CD8-positive, alpha-beta memory T cell (primary cell): ENCODE results near the gene MYO1D. TPM values are rescaled to one million over a fixed set of nuclear protein-coding genes. Genes with fewer than 3 reads are reported as not detected.
A peak's percentile ranks its signal among the peaks of the same experiment; 100 is the strongest.

Source experiments
- CTCF ChIA-PET: fragments of 350-600 bp; sonication (Branson Sonifier 250); formaldehyde crosslinking; loops from one replicate; lab custom pipeline; 2021; ENCODE audit warnings: antibody characterized with exemption; lab: Charles Lee
- POLR2A ChIA-PET: fragments of 350-600 bp; sonication (Branson Sonifier 250); formaldehyde crosslinking; loops from one replicate; lab custom pipeline; 2021; ENCODE audit warnings: antibody characterized with exemption; lab: Charles Lee
- DNase-seq, 5 donors: peaks; one replicate each; pipeline versions ENCODE4 v3.0.0 to v3.0.0-alpha.2; 2020 to 2022; ENCODE audit warnings: mixed read lengths in 1 of 5
- H3K27ac ChIP-seq: one replicate; pipeline ENCODE4 v1.7.0; 2013; ENCODE audit warnings: low read depth, mild to moderate bottlenecking, low read length, moderate library complexity
- H3K27me3 ChIP-seq: 2 replicates; pipeline ENCODE4 v1.7.0; 2013; ENCODE audit warnings: low read length, mild to moderate bottlenecking; ENCODE audit not compliant: insufficient read depth, poor library complexity, severe bottlenecking
- H3K36me3 ChIP-seq: 2 replicates; pipeline ENCODE4 v1.7.0; 2013; ENCODE audit warnings: mild to moderate bottlenecking, low read length, moderate library complexity; ENCODE audit not compliant: insufficient read depth
- H3K4me1 ChIP-seq: 2 replicates; pipeline ENCODE4 v1.7.0; 2013; ENCODE audit warnings: mild to moderate bottlenecking, low read length, moderate library complexity; ENCODE audit not compliant: insufficient read depth
- H3K4me3 ChIP-seq: 2 replicates; pipeline ENCODE4 v1.7.0; 2013; ENCODE audit warnings: mild to moderate bottlenecking, low read length
- H3K9me3 ChIP-seq: 2 replicates; pipeline ENCODE4 v1.7.0; 2013; ENCODE audit warnings: mild to moderate bottlenecking, low read length
- H3K27ac Mint-ChIP-seq, 8 donors: one replicate each; pipeline ENCODE4 v1.8.0; 2020 to 2021; ENCODE audit warnings: mixed read lengths in 8 of 8, mild to moderate bottlenecking in 6 of 8, inconsistent platforms in 3 of 8, moderate library complexity in 3 of 8
- H3K27me3 Mint-ChIP-seq, 2 donors: one replicate each; pipeline ENCODE4 v1.8.0; 2020 to 2021; ENCODE audit warnings: mixed read lengths in 2 of 2, mild to moderate bottlenecking in 1 of 2, moderate library complexity in 1 of 2
- H3K36me3 Mint-ChIP-seq, 3 donors: one replicate each; pipeline ENCODE4 v1.8.0; 2020 to 2021; ENCODE audit warnings: mixed read lengths in 3 of 3, inconsistent platforms in 1 of 3, mild to moderate bottlenecking in 1 of 3
- H3K4me1 Mint-ChIP-seq, 3 donors: one replicate each; pipeline ENCODE4 v1.8.0; 2020 to 2021; ENCODE audit warnings: mixed read lengths in 3 of 3, inconsistent platforms in 1 of 3, mild to moderate bottlenecking in 1 of 3
- H3K4me3 Mint-ChIP-seq, 7 donors: one replicate each; pipeline ENCODE4 v1.8.0; 2020 to 2021; ENCODE audit warnings: mixed read lengths in 7 of 7, mild to moderate bottlenecking in 6 of 7, moderate library complexity in 4 of 7, inconsistent platforms in 2 of 7
- H3K9me3 Mint-ChIP-seq, 5 donors: one replicate each; pipeline ENCODE4 v1.8.0; 2020 to 2022; ENCODE audit warnings: mixed read lengths in 5 of 5, mild to moderate bottlenecking in 3 of 5, moderate library complexity in 2 of 5, inconsistent platforms in 1 of 5
- polyA plus RNA-seq: library from polyadenylated mRNA; unstranded; fragments of 300-500 nt; fragmentation: Illumina TruSeq; gene quantifications from one replicate; pipeline ENCODE4 v1.2.3, GENCODE V29; 2021
- total RNA-seq, 2 experiments: library from RNA; stranded (reverse); gene quantifications; one replicate each; pipeline ENCODE4 v1.2.3, GENCODE V29; 2021

MYO1D gene
- total and polyA plus RNA-seq, 3 experiments from 2014 or later: 9.0 to 15.8 (median 11.5) TPM

GRCh38 chr17:32801193-32801592 lies 75.7 kb downstream of the MYO1D start:
- Mint-ChIP-seq H3K36me3 (no peaks in the 10 kb centered on the region), H3K27ac (no peak overlapping the region), H3K9me3 (no peaks in the 10 kb centered on the region), H3K4me3 (no peak overlapping the region), H3K27me3 (peaks cover 0 to 2% of the 10 kb centered on the region in 2 donors), H3K4me1 (peaks cover 3 to 5% (median 4%) of the 10 kb centered on the region in 3 donors)
- H3K4me3 ChIP-seq: no peak overlapping the region
- H3K4me1 ChIP-seq: no peaks in the 10 kb centered on the region
- DNase-seq: no peak
- no peaks in the 10 kb centered on the region for H3K27me3 ChIP-seq
- H3K36me3 ChIP-seq: no peaks in the 10 kb centered on the region
- H3K27ac ChIP-seq: no peak overlapping the region
- CTCF ChIA-PET: interaction anchor here (0.6 to 0.7 kb wide), 2 partner anchors 75 to 81 kb away, joined by 3 read pairs; no protein-coding TSS in a partner anchor
- H3K9me3 ChIP-seq: no peaks in the 10 kb centered on the region
- POLR2A ChIA-PET: interaction anchor here (0.5 kb wide), 1 partner anchor 31 kb away, joined by 7 read pairs; no protein-coding TSS in a partner anchor

GRCh38 chr17:32798938-32799337 lies 78.0 kb downstream of the MYO1D start:
- Mint-ChIP-seq H3K9me3 (no peaks in the 10 kb centered on the region), H3K4me1 (peaks cover 0 to 1% (median 0%) of the 10 kb centered on the region in 3 donors), H3K27ac (no peak overlapping the region), H3K36me3 (no peaks in the 10 kb centered on the region), H3K4me3 (no peak overlapping the region), H3K27me3 (peaks cover 0 to 2% of the 10 kb centered on the region in 2 donors)
- Histone ChIP-seq H3K36me3 (no peaks in the 10 kb centered on the region), H3K9me3 (no peaks in the 10 kb centered on the region), H3K27ac (no peak overlapping the region), H3K4me3 (no peak overlapping the region), H3K4me1 (no peaks in the 10 kb centered on the region), H3K27me3 (no peaks in the 10 kb centered on the region)
- no peak for DNase-seq
- ChIA-PET POLR2A (no interaction called here), CTCF (interaction anchor here (0.9 kb wide), 1 partner anchor 78 kb away, joined by 4 read pairs; the partner anchor contains the start of gene MYO1D)

GRCh38 chr17:32795339-32795979 lies 81.5 kb downstream of the MYO1D start:
- Histone ChIP-seq H3K4me1 (no peaks in the 10 kb centered on the region), H3K27ac (no peak overlapping the region), H3K4me3 (no peak overlapping the region), H3K9me3 (no peaks in the 10 kb centered on the region), H3K27me3 (no peaks in the 10 kb centered on the region), H3K36me3 (no peaks in the 10 kb centered on the region)
- Mint-ChIP-seq H3K4me3 (no peak overlapping the region), H3K27me3 (peaks cover 0 to 2% of the 10 kb centered on the region in 2 donors), H3K9me3 (no peaks in the 10 kb centered on the region), H3K36me3 (no peaks in the 10 kb centered on the region), H3K27ac (no peak overlapping the region), H3K4me1 (peaks cover 0 to 1% (median 0%) of the 10 kb centered on the region in 3 donors)
- CTCF ChIA-PET: no interaction called here
- POLR2A ChIA-PET: no interaction called here
- no peak for DNase-seq

GRCh38 chr17:32794533-32795246 lies 82.2 kb downstream of the MYO1D start:
- CTCF ChIA-PET: no interaction called here

GRCh38 chr17:32793841-32794240 lies 83.1 kb downstream of the MYO1D start:
- no peak overlapping the region for H3K4me3 Mint-ChIP-seq
- no peak for DNase-seq
- H3K27me3 Mint-ChIP-seq: no peaks in the 10 kb centered on the region
- no peaks in the 10 kb centered on the region for H3K9me3 ChIP-seq
- H3K27ac Mint-ChIP-seq: no peak overlapping the region
- no peak overlapping the region for H3K27ac ChIP-seq
- no peak overlapping the region for H3K4me3 ChIP-seq
- peaks cover 0 to 1% (median 0%) of the 10 kb centered on the region in 3 donors for H3K4me1 Mint-ChIP-seq
- no peaks in the 10 kb centered on the region for H3K4me1 ChIP-seq
- no peaks in the 10 kb centered on the region for H3K36me3 ChIP-seq
- no peaks in the 10 kb centered on the region for H3K27me3 ChIP-seq
- H3K9me3 Mint-ChIP-seq: no peaks in the 10 kb centered on the region
- no peaks in the 10 kb centered on the region for H3K36me3 Mint-ChIP-seq
- CTCF ChIA-PET: no interaction called here
- POLR2A ChIA-PET: no interaction called here

More at GRCh38 chr17:32794533-32795246, 82.2 kb downstream of the MYO1D start:
- H3K9me3 Mint-ChIP-seq: no peaks in the 10 kb centered on the region
- H3K36me3 ChIP-seq: no peaks in the 10 kb centered on the region
- no peak overlapping the region for H3K4me3 ChIP-seq
- H3K27ac Mint-ChIP-seq: no peak overlapping the region
- H3K4me1 ChIP-seq: no peaks in the 10 kb centered on the region
- no peaks in the 10 kb centered on the region for H3K36me3 Mint-ChIP-seq
- POLR2A ChIA-PET: no interaction called here
- no peak overlapping the region for H3K27ac ChIP-seq
- H3K9me3 ChIP-seq: no peaks in the 10 kb centered on the region
- no peak overlapping the region for H3K4me3 Mint-ChIP-seq
- no peaks in the 10 kb centered on the region for H3K27me3 ChIP-seq
- no peak for DNase-seq
- no peaks in the 10 kb centered on the region for H3K27me3 Mint-ChIP-seq
- H3K4me1 Mint-ChIP-seq: peaks cover 0 to 1% (median 0%) of the 10 kb centered on the region in 3 donors

GRCh38 chr17:32792207-32792606 lies 84.7 kb downstream of the MYO1D start:
- Mint-ChIP-seq H3K27ac (no peak overlapping the region), H3K27me3 (no peaks in the 10 kb centered on the region), H3K9me3 (no peaks in the 10 kb centered on the region), H3K4me1 (peaks cover 0 to 1% (median 0%) of the 10 kb centered on the region in 3 donors), H3K36me3 (no peaks in the 10 kb centered on the region), H3K4me3 (no peak overlapping the region)
- ChIA-PET POLR2A (no interaction called here), CTCF (no interaction called here)
- Histone ChIP-seq H3K9me3 (no peaks in the 10 kb centered on the region), H3K27me3 (no peaks in the 10 kb centered on the region), H3K36me3 (no peaks in the 10 kb centered on the region), H3K27ac (no peak overlapping the region), H3K4me1 (no peaks in the 10 kb centered on the region), H3K4me3 (no peak overlapping the region)
- DNase-seq: no peak

- Histone ChIP-seq H3K9me3 (no peaks in the 10 kb centered on the region), H3K4me3 (no peak overlapping the region), H3K27me3 (no peaks in the 10 kb centered on the region), H3K4me1 (no peaks in the 10 kb centered on the region), H3K27ac (no peak overlapping the region), H3K36me3 (no peaks in the 10 kb centered on the region)
- H3K27me3 Mint-ChIP-seq: no peaks in the 10 kb centered on the region
- H3K27ac Mint-ChIP-seq: peak overlapping the region in 1 of 8 donors; percentile 7
- no peaks in the 10 kb centered on the region for H3K36me3 Mint-ChIP-seq
- H3K4me1 Mint-ChIP-seq: no peaks in the 10 kb centered on the region
- CTCF ChIA-PET: interaction anchor here (1.2 kb wide), 1 partner anchor 91 kb away, joined by 6 read pairs; the partner anchor contains the start of gene MYO1D
- POLR2A ChIA-PET: no interaction called here
- no peak overlapping the region for H3K4me3 Mint-ChIP-seq
- H3K9me3 Mint-ChIP-seq: no peaks in the 10 kb centered on the region
- no peak for DNase-seq
Measured at GRCh38 chr17:32786169-32786568, 90.8 kb downstream of the MYO1D start.

GRCh38 chr17:32784113-32784512 lies 92.8 kb downstream of the MYO1D start:
- no peak for DNase-seq
- no peaks in the 10 kb centered on the region for H3K4me1 Mint-ChIP-seq
- H3K36me3 ChIP-seq: no peaks in the 10 kb centered on the region
- H3K4me3 ChIP-seq: no peak overlapping the region
- ChIA-PET POLR2A (no interaction called here), CTCF (interaction anchor here (1.5 to 7.7 kb wide), 4 partner anchors 93 to 153 kb away, joined by 5 to 74 read pairs (median 37); partner anchors contain the start of gene MYO1D)
- no peaks in the 10 kb centered on the region for H3K4me1 ChIP-seq
- no peak overlapping the region for H3K27ac Mint-ChIP-seq
- H3K36me3 Mint-ChIP-seq: peaks cover 0 to 3% (median 0%) of the 10 kb centered on the region in 3 donors
- H3K27me3 Mint-ChIP-seq: no peaks in the 10 kb centered on the region
- no peaks in the 10 kb centered on the region for H3K9me3 Mint-ChIP-seq
- no peak overlapping the region for H3K27ac ChIP-seq
- H3K4me3 Mint-ChIP-seq: no peak overlapping the region
- no peaks in the 10 kb centered on the region for H3K27me3 ChIP-seq
- H3K9me3 ChIP-seq: no peaks in the 10 kb centered on the region
